Activated CD8-positive, alpha-beta memory T cell treated with anti-CD3 and anti-CD28 coated beads, Interleukin-2, amount 10 ng/mL, durations not matched to agents 7 days and 5 days (primary cell): Measurements from ENCODE around the gene PPAN. TPM values are rescaled to one million over a fixed set of nuclear protein-coding genes. Genes with fewer than 3 reads are reported as not detected.

Experiments
- ATAC-seq: fragments of 150-1000 bp; cut with Tn5 transposase; one replicate; pipeline ENCODE4 v1.10.0; 2021; ENCODE audit warnings: moderate library complexity
- CTCF ChIA-PET: fragments of 350-600 bp; sonication (Branson Sonifier 250); formaldehyde crosslinking; loops from one replicate; lab custom pipeline; 2021; ENCODE audit warnings: antibody characterized with exemption; lab: Charles Lee
- DNase-seq: peaks from one replicate; pipeline ENCODE4 v3.0.0-alpha.2; 2020
- H3K27ac Mint-ChIP-seq: one replicate; pipeline ENCODE4 v1.8.0; 2021; ENCODE audit warnings: mild to moderate bottlenecking, mixed read lengths
- H3K27me3 Mint-ChIP-seq: one replicate; pipeline ENCODE4 v1.8.0; 2021; ENCODE audit warnings: mixed read lengths
- H3K36me3 Mint-ChIP-seq: one replicate; pipeline ENCODE4 v1.8.0; 2021; ENCODE audit warnings: mild to moderate bottlenecking, mixed read lengths
- H3K4me1 Mint-ChIP-seq: one replicate; pipeline ENCODE4 v1.8.0; 2021; ENCODE audit warnings: mixed read lengths
- H3K4me3 Mint-ChIP-seq: one replicate; pipeline ENCODE4 v1.8.0; 2021; ENCODE audit warnings: mild to moderate bottlenecking, moderate library complexity, mixed read lengths
- H3K9me3 Mint-ChIP-seq: one replicate; pipeline ENCODE4 v1.8.0; 2022; ENCODE audit warnings: low read depth, mixed read lengths
- total RNA-seq, 2 experiments: library from RNA; stranded (reverse); gene quantifications; one replicate each; pipeline ENCODE4 v1.2.3, GENCODE V29; 2021

Gene PPAN
- total RNA-seq, 2 experiments from 2014 or later: 98.5 to 115 TPM

DNA sequence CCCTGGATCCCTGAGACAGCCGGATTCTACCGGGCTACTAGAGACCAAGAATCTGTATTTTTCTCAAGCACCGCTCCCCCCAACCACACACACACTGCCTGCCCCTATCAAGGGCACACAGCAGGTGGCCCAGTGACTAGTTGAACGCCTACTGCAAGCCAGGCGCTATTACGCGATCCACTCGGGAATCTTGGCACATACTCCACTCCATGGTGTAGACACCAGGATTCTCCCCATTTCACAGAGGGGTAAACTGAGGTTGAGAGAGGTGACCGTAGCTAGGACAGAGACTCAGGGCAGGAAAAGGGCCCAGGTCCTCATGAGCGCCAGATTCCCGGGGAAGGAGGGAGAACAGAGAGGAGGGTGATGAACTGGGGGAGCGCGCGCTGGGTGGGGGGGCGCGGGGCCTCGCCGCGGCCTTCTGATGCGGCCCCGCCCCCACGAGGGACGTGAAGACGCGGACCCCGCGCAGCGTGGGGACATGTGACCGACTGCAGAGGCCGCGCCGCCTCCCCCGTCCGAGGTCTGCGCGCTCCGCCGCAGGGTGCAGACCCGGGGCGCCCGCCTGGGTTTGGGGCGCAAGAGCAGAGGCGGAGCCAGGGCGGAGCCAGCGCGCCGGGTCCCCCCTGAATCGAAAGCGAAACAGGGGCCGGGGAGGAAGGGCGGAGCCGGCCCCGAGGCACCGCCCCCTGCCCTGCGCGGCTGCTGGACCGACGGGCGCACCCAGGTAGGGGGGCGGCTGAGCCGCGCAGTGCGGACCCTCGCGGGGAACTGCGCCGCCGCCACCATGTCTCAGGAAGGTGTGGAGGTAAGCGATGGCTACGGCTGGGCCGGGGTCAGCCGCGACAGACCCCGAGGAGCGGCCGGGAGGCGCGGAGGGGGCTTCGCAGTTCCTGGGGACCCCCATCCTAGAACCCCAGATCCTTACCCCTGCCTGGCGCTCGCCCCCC is 20.2 kb upstream of the PPAN start, which contains the start of gene SHFL:
Gene SHFL, plus strand, starts transcription at position 677 of the 950 bp plus-strand sequence. Its CDS starts 111 bp downstream, at position 788.
- H3K4me1 Mint-ChIP-seq: peaks cover 30% of the 10 kb centered on the region
- H3K36me3 Mint-ChIP-seq: peaks cover 27% of the 10 kb centered on the region
- H3K27me3 Mint-ChIP-seq: no peaks in the 10 kb centered on the region
- no peaks in the 10 kb centered on the region for H3K9me3 Mint-ChIP-seq
- DNase-seq (peak; percentile 92), ATAC-seq (peak; percentile 98)
- CTCF ChIA-PET: interaction anchor here (2.4 kb wide), 1 partner anchor 12 kb away, joined by 12 read pairs; no protein-coding TSS in a partner anchor
- peak within 1 kb of the TSS; percentile 84 for H3K27ac Mint-ChIP-seq
- H3K4me3 Mint-ChIP-seq: peak within 1 kb of the TSS; percentile 79

DNA sequence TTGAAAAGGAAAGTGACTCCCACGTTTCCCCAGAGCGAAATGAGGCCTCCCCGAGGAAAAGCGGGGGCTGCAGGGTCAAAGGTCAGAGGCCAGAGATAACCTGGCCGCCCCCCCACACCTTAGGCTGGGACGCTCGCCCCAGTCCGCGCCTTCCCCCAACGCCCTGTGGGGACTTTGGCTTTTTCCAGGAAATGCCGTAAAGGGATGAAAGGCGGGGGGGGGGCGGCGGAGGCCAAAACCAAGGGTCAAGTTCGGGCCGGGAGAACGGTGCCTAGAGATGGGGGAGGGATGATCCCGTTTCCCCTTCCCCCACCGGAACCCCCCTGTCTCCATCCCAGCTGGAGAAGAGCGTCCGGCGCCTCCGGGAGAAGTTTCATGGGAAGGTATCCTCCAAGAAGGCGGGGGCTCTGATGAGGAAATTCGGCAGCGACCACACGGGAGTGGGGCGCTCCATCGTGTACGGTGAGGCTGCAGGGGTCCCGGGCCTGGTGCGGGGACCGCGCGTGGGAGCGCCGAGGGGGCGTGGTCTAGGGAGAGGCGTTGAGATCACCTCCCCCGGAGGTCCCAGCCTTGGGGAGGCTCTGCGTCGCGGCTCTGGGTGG is 19.5 kb upstream of the PPAN start:
- Mint-ChIP-seq H3K27me3 (no peaks in the 10 kb centered on the region), H3K4me1 (peaks cover 35% of the 10 kb centered on the region), H3K36me3 (peaks cover 33% of the 10 kb centered on the region), H3K9me3 (no peaks in the 10 kb centered on the region), H3K27ac (peak overlapping the region; percentile 83), H3K4me3 (peak overlapping the region; percentile 79)
- DNase-seq (peak; percentile 68), ATAC-seq (peak; percentile 31)
- CTCF ChIA-PET: no interaction called here

DNA sequence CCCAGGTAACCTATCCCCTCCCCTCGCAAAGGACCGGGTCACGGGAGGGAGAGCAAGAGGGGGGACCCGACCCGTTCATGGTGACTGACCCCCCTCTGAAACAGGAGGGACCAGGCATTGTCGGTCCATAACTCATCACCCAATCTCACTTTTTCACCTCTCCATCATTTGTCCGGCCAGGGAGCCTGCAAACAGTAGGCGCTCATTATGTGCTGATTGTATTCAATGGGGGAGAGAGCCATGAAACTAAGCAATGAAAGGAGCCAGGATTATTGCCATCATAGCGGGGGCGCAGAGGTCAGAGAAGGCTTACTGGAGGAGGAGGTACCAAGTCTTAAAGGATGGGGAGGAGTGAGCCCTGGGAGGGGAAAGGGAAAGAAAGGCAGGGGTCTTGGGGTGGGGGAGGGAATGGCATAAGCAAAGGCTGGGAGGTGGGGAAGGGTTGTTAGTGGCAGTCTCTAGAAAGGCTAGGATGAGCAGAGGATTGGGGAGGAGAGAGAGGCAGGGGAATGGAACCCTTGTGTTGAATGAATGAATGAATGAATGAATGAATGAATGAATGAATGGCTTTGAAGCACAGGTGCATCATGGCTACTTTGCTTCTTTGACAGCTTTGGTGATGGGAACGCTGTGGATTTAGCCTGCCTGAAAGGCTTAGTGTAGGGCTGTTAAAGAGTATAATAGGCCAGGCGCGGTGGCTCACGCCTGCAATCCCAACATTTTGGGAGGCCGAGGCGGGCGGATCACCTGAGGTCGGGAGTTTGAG is 18.7 kb upstream of the PPAN start:
- CTCF ChIA-PET: no interaction called here
- ATAC-seq (no peak), DNase-seq (no peak)
- no peaks in the 10 kb centered on the region for H3K27me3 Mint-ChIP-seq
- H3K4me1 Mint-ChIP-seq: peaks cover 39% of the 10 kb centered on the region
- H3K9me3 Mint-ChIP-seq: no peaks in the 10 kb centered on the region
- peaks cover 41% of the 10 kb centered on the region for H3K36me3 Mint-ChIP-seq
- peak overlapping the region; percentile 83 for H3K27ac Mint-ChIP-seq
- H3K4me3 Mint-ChIP-seq: peak overlapping the region; percentile 79

DNA sequence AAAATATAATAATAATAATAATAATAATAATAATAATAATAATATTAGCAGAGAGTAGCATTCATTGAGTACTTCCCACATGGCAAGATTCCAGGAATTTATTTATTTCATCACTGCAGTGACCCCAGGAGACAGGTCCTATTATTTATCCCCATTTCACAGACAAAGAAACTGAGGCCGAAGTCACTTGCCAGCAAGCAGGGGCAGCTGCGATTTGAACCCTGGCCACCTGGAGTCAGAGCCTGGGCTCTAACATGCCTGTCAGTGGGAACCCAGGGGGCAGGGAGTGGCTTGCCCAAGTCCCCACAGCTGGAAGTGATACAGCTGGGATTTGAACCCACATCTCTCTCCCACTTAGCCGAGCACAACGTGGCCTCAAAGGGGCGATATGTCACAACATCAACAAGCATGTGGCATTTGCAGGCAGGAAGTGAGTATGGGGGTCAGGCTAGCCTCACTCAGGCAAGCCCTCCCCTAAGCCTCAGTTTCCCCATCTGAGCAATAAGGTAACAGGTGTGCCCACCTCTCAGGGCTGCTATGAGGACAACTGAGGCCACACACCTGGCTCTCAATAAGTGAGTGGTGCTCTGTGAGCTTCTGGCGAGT is 17.1 kb upstream of the PPAN start:
- H3K4me1 Mint-ChIP-seq: peaks cover 41% of the 10 kb centered on the region
- no peak overlapping the region for H3K4me3 Mint-ChIP-seq
- CTCF ChIA-PET: no interaction called here
- no peak for ATAC-seq
- peak overlapping the region; percentile 37 for H3K27ac Mint-ChIP-seq
- no peaks in the 10 kb centered on the region for H3K27me3 Mint-ChIP-seq
- no peak for DNase-seq
- no peaks in the 10 kb centered on the region for H3K9me3 Mint-ChIP-seq
- H3K36me3 Mint-ChIP-seq: peaks cover 54% of the 10 kb centered on the region

DNA sequence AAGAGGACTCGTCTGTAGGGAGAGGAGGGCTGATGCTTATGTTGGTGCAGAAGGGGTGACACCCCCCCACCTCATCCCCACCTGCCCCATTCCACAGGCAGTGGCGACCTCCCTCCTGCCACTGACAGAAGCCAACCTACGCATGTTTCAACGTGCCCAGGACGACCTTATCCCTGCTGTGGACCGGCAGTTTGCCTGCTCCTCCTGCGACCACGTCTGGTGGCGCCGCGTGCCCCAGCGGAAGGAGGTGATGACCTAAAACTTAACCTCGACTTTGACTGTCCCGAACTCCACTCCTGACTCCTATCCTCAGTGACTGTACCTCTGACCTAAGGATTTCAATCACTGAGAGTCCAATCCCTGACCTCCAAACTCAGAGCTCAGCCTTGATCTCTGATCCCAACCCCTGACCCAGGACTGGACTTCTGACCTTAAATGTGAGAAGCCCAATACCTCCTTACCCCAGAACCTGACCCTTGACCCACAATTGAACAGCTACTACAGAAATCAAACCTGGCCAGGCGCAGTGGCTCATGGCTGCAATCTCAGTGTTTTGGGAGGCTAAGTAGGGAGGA is 16.3 kb upstream of the PPAN start:
- DNase-seq: no peak
- H3K9me3 Mint-ChIP-seq: no peaks in the 10 kb centered on the region
- no peak for ATAC-seq
- H3K27me3 Mint-ChIP-seq: no peaks in the 10 kb centered on the region
- H3K27ac Mint-ChIP-seq: peak overlapping the region; percentile 37
- CTCF ChIA-PET: interaction anchor here (1.0 kb wide), 3 partner anchors 9 to 14 kb away, joined by 3 to 6 read pairs (median 4); no protein-coding TSS in a partner anchor
- no peak overlapping the region for H3K4me3 Mint-ChIP-seq
- H3K36me3 Mint-ChIP-seq: peaks cover 58% of the 10 kb centered on the region
- H3K4me1 Mint-ChIP-seq: peaks cover 41% of the 10 kb centered on the region

DNA sequence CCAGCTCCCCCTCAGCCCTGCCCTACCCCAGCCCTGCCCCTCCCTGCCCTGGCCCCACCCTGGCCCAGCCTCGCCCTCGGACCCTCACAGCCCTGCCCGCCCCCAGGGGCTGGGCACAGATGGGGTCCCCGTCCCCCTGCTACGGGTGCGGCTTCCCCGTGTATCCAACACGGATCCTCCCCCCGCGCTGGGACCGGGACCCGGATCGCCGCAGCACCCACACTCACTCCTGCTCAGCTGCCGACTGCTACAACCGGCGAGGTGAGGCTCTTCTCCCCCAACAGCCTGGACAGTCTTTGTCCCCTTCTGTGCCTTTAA is 14.8 kb upstream of the PPAN start:
- H3K4me3 Mint-ChIP-seq: no peak overlapping the region
- peaks cover 60% of the 10 kb centered on the region for H3K36me3 Mint-ChIP-seq
- H3K4me1 Mint-ChIP-seq: peaks cover 45% of the 10 kb centered on the region
- no peaks in the 10 kb centered on the region for H3K27me3 Mint-ChIP-seq
- DNase-seq (no peak), ATAC-seq (no peak)
- H3K9me3 Mint-ChIP-seq: no peaks in the 10 kb centered on the region
- CTCF ChIA-PET: no interaction called here
- peak overlapping the region; percentile 81 for H3K27ac Mint-ChIP-seq

DNA sequence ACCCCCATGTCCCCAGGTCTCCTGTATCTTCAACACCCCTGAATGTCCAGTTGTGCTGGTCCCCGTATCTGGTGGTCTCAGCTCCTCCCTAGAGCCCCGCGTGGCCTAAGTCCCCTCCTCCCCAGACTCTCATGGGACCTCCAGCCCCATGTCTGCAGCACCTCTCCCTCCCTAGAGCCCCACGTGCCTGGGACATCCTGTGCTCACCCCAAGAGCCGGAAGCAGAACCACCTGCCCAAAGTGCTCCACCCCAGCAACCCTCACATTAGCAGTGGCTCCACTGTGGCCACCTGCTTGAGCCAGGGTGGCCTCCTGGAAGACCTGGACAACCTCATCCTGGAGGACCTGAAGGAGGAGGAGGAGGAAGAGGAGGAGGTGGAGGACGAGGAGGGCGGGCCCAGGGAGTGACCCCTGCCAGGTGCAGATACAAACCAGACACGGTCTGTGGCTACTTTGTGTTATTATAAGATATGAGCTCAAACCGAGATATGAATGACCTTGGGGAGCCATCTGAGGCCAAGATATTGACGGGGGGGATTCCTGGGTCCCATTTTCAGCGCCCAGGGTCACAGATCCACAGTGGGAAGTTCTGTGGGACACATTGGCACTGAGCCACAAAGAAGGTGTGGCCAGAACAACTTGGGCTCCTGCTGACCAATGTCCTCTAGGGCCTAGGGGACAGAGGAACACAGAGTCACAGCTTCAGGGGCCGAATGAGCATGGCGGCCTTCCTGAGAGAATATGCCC is 14.1 kb upstream of the PPAN start:
- peaks cover 47% of the 10 kb centered on the region for H3K4me1 Mint-ChIP-seq
- H3K27ac Mint-ChIP-seq: peak overlapping the region; percentile 81
- ATAC-seq: no peak
- H3K27me3 Mint-ChIP-seq: no peaks in the 10 kb centered on the region
- DNase-seq: no peak
- CTCF ChIA-PET: no interaction called here
- H3K36me3 Mint-ChIP-seq: peaks cover 59% of the 10 kb centered on the region
- no peaks in the 10 kb centered on the region for H3K9me3 Mint-ChIP-seq
- H3K4me3 Mint-ChIP-seq: no peak overlapping the region

DNA sequence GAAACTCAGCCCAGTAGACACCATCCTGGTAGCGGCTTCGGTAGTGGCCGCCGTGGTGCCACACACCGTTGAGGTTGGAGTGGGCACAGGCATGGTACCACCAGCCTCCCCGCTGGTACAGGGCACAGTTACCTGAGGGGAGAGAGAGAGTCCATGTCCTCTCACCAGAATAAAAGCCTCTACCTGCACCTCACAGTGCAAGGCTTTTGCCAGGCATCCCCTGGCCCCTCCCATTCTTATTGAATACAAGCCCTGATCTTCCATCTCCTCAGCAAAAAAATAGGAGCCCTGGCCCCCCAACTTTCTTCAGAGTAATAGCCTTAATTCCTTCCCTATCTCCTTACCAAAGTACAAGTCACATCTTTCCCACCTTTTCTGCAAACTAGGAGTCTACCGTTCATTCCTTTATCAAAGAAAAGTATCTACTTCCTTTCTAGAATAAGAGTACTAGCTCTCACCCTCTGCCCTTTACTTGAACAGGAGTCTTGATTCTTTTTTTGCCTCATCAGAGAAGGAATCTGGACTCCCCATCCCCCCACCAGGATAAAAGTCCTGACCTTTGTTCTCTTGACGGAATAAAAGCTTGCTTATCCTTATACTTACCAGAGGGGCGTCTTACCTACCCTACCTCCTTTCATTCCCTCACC is 13.4 kb upstream of the PPAN start:
- CTCF ChIA-PET: no interaction called here
- no peaks in the 10 kb centered on the region for H3K27me3 Mint-ChIP-seq
- DNase-seq (no peak), ATAC-seq (no peak)
- no peak overlapping the region for H3K27ac Mint-ChIP-seq
- H3K9me3 Mint-ChIP-seq: no peaks in the 10 kb centered on the region
- peaks cover 52% of the 10 kb centered on the region for H3K36me3 Mint-ChIP-seq
- no peak overlapping the region for H3K4me3 Mint-ChIP-seq
- peaks cover 40% of the 10 kb centered on the region for H3K4me1 Mint-ChIP-seq

DNA sequence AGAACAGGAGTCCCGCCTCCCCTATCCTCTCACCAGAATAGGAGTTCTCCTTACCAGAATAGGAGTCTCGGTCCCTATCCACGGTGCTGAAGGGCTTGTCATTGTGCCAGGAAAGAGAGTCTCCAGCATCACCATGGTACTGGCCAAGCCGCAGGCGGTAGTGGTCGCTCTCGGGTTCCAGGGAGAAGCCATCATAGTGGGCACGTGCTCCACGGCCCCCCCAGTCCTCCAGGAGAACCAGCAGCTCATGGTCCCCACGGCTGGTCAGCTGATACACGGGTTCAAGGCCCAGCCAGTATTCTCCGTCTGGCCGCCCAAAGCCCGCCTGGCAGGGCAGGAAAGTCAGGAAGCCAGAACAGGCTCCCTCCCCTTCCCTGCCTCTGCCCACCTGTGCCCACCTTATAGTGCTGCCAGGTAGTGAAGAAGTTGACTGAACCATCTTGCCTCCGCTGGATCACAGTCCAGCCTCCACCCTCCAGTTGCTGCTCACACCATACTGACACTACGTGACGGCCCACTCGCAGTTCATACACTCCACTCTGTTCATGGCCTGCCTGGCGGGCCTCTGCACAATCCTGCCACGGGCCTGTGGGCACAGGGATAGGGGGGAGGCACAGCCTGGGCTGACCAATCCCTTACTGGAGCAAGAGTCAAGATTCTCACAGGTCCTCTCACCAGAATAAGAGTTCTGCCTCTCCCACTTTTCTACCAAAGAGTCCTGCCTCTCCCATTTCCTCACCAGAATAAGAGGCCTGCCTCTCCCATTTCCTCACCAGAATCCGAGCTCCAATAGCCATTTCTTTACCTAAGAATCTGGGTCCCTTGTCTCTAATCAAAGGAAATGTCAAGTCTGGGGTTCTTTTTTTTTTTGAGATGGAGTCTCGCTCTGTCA is 12.6 kb upstream of the PPAN start:
- Mint-ChIP-seq H3K27me3 (no peaks in the 10 kb centered on the region), H3K36me3 (peaks cover 49% of the 10 kb centered on the region), H3K27ac (no peak overlapping the region), H3K4me1 (peaks cover 38% of the 10 kb centered on the region), H3K9me3 (no peaks in the 10 kb centered on the region), H3K4me3 (no peak overlapping the region)
- CTCF ChIA-PET: no interaction called here
- ATAC-seq (no peak), DNase-seq (no peak)

DNA sequence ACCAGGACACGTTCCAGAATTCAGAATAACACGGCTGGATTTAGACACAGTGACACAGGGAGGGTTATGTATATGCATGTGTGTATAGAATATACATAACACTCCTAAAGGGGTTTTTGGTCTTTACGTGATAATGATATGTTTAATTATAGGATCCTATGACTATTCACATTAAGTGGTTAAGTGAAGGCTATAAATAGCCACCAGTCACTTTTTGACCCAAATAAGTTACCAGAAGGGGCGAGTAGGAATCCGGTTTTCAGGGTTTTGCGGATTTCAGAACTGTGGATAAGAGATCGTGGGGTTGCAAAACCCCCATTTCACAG is 10.6 kb upstream of the PPAN start:
- peak overlapping the region; percentile 32 for H3K27ac Mint-ChIP-seq
- H3K4me1 Mint-ChIP-seq: peaks cover 40% of the 10 kb centered on the region
- ATAC-seq (no peak), DNase-seq (no peak)
- CTCF ChIA-PET: interaction anchor here (0.8 to 5.8 kb wide), 9 partner anchors 9 to 293 kb away, joined by 3 to 147 read pairs (median 7); partner anchors contain the start of genes DNMT1, P2RY11 and PPAN
- H3K27me3 Mint-ChIP-seq: no peaks in the 10 kb centered on the region
- H3K9me3 Mint-ChIP-seq: no peaks in the 10 kb centered on the region
- peak overlapping the region; percentile 54 for H3K4me3 Mint-ChIP-seq
- peaks cover 36% of the 10 kb centered on the region for H3K36me3 Mint-ChIP-seq

DNA sequence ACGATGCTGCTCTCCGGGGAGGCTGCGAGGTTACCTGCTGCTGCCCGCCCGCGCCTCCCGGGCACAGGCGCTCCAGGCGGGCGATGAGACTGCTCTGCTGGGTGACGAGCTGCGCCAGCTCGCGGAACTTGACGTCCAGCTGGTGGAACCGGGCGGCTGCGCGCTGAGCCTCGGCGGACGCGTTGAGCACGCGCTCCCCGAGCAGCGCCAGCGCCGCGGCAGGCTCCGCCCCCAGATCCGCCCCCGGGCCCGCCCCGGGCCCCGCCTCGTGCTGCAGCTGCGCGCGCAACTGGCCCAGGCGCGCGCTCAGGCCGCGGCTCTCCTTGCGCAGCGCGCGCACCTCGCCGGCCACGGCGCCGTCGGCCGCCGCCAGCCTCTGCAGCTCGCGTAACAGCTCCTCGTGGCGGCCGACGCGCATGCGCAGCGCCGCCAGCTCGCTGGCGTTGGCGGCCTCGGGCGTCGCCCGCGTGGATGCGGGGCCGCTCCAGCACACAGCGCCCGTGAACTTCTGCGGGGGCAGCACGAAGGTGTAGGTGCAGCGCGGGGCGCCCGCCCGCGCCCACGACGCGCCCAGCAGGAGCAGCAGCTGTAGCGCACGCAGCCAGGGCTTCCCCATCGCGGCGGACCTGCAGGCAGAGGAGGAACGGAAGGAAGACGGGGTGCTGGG is 10.1 kb upstream of the PPAN start:
- no peaks in the 10 kb centered on the region for H3K27me3 Mint-ChIP-seq
- H3K9me3 Mint-ChIP-seq: no peaks in the 10 kb centered on the region
- H3K36me3 Mint-ChIP-seq: peaks cover 31% of the 10 kb centered on the region
- CTCF ChIA-PET: interaction anchor here (0.8 to 5.8 kb wide), 12 partner anchors 8 to 293 kb away, joined by 3 to 147 read pairs (median 5); partner anchors contain the start of genes DNMT1, P2RY11 and PPAN
- ATAC-seq (peak; percentile 95), DNase-seq (peak; percentile 92)
- H3K27ac Mint-ChIP-seq: peak overlapping the region; percentile 79
- H3K4me1 Mint-ChIP-seq: peaks cover 38% of the 10 kb centered on the region
- peak overlapping the region; percentile 58 for H3K4me3 Mint-ChIP-seq
